ENCODE measurements around the gene VASP.

DNA sequence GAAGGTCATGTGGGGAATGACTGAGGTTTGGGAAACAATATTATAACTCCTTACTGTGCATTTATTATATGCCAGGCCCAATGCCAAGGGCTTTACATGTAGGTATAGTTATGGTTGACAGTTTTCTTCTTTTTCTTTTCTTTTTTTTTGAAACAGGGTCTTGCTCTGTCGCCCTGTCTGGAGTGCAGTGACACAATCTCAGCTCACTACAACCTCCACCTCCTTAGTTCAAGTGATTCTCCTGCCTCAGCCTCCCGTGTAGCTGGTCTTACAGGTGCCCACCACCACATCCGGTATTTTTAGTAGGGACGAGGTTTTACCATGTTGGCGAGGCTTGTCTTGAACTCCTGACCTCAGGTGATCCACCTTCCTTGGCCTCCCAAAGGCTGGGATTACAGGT lies 24.2 kb upstream of the VASP start:
- TF ChIP-seq POLR2A (IDR thresholded peaks at IDR 0.05): no peak
- TF ChIP-seq, protein P1, sequence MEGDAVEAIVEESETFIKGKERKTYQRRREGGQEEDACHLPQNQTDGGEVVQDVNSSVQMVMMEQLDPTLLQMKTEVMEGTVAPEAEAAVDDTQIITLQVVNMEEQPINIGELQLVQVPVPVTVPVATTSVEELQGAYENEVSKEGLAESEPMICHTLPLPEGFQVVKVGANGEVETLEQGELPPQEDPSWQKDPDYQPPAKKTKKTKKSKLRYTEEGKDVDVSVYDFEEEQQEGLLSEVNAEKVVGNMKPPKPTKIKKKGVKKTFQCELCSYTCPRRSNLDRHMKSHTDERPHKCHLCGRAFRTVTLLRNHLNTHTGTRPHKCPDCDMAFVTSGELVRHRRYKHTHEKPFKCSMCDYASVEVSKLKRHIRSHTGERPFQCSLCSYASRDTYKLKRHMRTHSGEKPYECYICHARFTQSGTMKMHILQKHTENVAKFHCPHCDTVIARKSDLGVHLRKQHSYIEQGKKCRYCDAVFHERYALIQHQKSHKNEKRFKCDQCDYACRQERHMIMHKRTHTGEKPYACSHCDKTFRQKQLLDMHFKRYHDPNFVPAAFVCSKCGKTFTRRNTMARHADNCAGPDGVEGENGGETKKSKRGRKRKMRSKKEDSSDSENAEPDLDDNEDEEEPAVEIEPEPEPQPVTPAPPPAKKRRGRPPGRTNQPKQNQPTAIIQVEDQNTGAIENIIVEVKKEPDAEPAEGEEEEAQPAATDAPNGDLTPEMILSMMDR (IDR thresholded peaks at IDR 0.05): no peak
- TF ChIP-seq POLR2AphosphoS5 (IDR thresholded peaks at IDR 0.05): no peak
- no peak for TF ChIP-seq EP300 (IDR thresholded peaks at IDR 0.05)

Data from gastroesophageal sphincter (tissue), 3 donors.